ENCODE data around the gene TM4SF20.

Gene TM4SF20

GRCh38 chr2:227379095-227379494, at the start of gene TM4SF20:
TSS of gene TM4SF20 (minus strand) at chr2:227379306. CDS start at chr2:227379268, 38 bp downstream.
- DNase-seq (ENCODE audit: low read depth in 3 of 3), result no peak

GRCh38 chr2:227428731-227429285, 49.7 kb upstream of the TM4SF20 start:
- DNase-seq (ENCODE audit: low read depth in 3 of 3), result no peak

GRCh38 chr2:227423656-227424499, 44.8 kb upstream of the TM4SF20 start:
- DNase-seq (ENCODE audit: low read depth in 3 of 3), result no peak

GRCh38 chr2:227420087-227421052, 41.3 kb upstream of the TM4SF20 start:
- DNase-seq (ENCODE audit: low read depth in 3 of 3), result no peak

- DNase-seq (ENCODE audit: low read depth in 3 of 3), result no peak
Measured at GRCh38 chr2:227416701-227417100, 37.6 kb upstream of the TM4SF20 start.

- DNase-seq (ENCODE audit: low read depth in 3 of 3), result no peak
Measured at GRCh38 chr2:227415538-227416424, 36.7 kb upstream of the TM4SF20 start.

- DNase-seq (ENCODE audit: low read depth in 3 of 3), result no peak
Measured at GRCh38 chr2:227414846-227415245, 35.7 kb upstream of the TM4SF20 start.

GRCh38 chr2:227413371-227413770, 34.3 kb upstream of the TM4SF20 start:
- DNase-seq (ENCODE audit: low read depth in 3 of 3), result no peak

- no peak for DNase-seq (ENCODE audit: low read depth in 3 of 3)
Measured at GRCh38 chr2:227412877-227413276, 33.8 kb upstream of the TM4SF20 start.

- no peak for DNase-seq (ENCODE audit: low read depth in 3 of 3)
Measured at GRCh38 chr2:227411990-227412350, 32.9 kb upstream of the TM4SF20 start.

- DNase-seq (ENCODE audit: low read depth in 3 of 3), result peak; percentile 46 to 62 (median 60)
Measured at GRCh38 chr2:227411320-227411989, 32.3 kb upstream of the TM4SF20 start.

- DNase-seq (ENCODE audit: low read depth in 3 of 3), result no peak
Measured at GRCh38 chr2:227410191-227410590, 31.1 kb upstream of the TM4SF20 start.

GRCh38 chr2:227407591-227408151, 28.6 kb upstream of the TM4SF20 start:
- no peak for DNase-seq (ENCODE audit: low read depth in 3 of 3)

GRCh38 chr2:227406177-227407031, 27.3 kb upstream of the TM4SF20 start:
- DNase-seq (ENCODE audit: low read depth in 3 of 3), result no peak

- DNase-seq (ENCODE audit: low read depth in 3 of 3), result no peak
Measured at GRCh38 chr2:227404585-227405271, 25.6 kb upstream of the TM4SF20 start.

- DNase-seq (ENCODE audit: low read depth in 3 of 3), result no peak
Measured at GRCh38 chr2:227402959-227403358, 23.9 kb upstream of the TM4SF20 start.

- no peak for DNase-seq (ENCODE audit: low read depth in 3 of 3)
Measured at GRCh38 chr2:227402321-227402720, 23.2 kb upstream of the TM4SF20 start.

GRCh38 chr2:227401550-227401949, 22.4 kb upstream of the TM4SF20 start:
- no peak for DNase-seq (ENCODE audit: low read depth in 3 of 3)
